Left forelimb (tissue), 1 donor: ENCODE results near the gene HOMER2.
"Not testable (repeated sequence)": the region's sequence is repeated elsewhere in the genome, so short reads cannot be mapped to it uniquely, and the experiment has no call there.

ENCODE experiments used
- DNase-seq: peaks from one replicate; pipeline ENCODE4 v3.0.0-alpha.2; 2018; ENCODE audit warnings: low spot score

The HOMER2 gene

GRCh38 chr15:82894971-82895520 lies 57.5 kb downstream of the HOMER2 start:
- no peak for DNase-seq

GRCh38 chr15:82893473-82893872 lies 59.0 kb downstream of the HOMER2 start:
- not testable (repeated sequence) for DNase-seq

- no peak for DNase-seq
Observed at GRCh38 chr15:82892573-82892972, 59.9 kb downstream of the HOMER2 start.

DNA sequence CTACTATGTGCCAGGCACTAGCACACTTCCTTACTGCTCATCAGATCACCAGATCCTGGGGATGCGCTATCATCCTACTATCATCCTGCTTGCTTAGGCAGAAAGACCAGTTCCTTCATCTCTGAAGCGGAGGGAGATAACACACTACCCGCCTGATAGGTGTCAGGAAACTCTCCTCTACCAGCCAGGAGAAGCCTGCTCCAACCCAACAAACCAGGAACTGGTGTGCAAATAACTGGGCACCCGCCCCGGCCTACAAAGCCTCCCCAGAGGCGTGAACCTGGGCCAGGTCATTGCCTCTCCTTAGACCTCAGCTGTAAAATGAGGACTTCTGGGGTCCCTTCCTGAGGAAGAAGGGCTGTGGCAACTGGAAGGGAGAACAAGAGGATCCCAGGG lies 61.5 kb downstream of the HOMER2 start:
- no peak for DNase-seq

GRCh38 chr15:82890338-82890994 lies 62.1 kb downstream of the HOMER2 start:
- DNase-seq = no peak

GRCh38 chr15:82882273-82882928 lies 70.1 kb downstream of the HOMER2 start:
- no peak for DNase-seq

GRCh38 chr15:82881747-82882146 lies 70.8 kb downstream of the HOMER2 start:
- no peak for DNase-seq

- DNase-seq = no peak
Observed at GRCh38 chr15:82880704-82881103, 71.8 kb downstream of the HOMER2 start.

DNA sequence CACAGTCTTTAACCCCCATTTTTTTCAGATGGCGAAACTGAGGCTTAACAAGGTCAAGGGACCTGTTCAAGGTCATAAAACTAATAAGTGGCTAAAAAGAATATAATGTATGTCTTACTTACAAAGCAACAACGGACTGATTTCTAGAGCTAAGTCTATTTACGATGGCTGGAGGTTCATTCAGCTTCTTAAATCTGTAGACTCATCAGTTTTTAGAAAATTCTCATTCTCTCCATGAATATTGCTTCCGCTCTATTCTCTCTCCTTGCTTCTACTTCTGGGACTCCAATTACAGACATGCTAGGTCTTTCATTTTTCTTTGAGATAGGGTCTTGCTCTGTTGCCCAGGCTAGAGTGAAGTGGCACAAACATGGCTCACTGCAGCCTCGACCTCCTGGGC lies 74.2 kb downstream of the HOMER2 start:
- no peak for DNase-seq

- DNase-seq = no peak
Observed at GRCh38 chr15:82877825-82878224, 74.7 kb downstream of the HOMER2 start.

DNA sequence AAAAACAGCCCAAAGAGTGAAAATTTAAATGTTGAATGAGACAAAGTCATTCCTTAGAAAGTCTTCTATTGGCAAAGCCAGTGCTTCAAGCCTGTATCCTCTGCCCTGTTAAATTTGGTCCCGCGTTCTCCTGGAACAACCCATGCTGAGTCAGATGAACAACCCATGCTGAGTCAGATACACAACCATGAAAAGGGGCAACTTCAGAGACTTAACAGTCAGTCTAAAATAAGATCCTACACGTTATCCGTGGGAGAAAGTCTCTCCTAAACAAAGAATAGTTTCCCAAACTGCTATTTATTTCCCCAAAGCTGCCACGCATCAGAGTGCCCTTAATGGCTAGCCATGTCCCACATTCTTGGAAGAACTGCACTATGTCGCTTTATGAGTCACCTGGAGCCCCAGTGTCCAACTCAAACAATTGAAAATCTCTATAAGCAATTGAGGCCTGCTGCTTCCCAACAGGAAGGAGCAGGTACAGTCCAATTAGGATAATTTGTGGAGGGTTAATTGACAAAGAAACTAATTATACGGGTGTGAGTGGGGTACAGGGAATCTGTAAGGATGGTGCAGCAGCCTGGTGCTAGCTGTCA lies 77.0 kb downstream of the HOMER2 start:
- DNase-seq = no peak

- no peak for DNase-seq
Observed at GRCh38 chr15:82874961-82875360, 77.6 kb downstream of the HOMER2 start.

GRCh38 chr15:82874267-82874666 lies 78.3 kb downstream of the HOMER2 start:
- DNase-seq = no peak

- DNase-seq = no peak
Observed at GRCh38 chr15:82873000-82873680, 79.4 kb downstream of the HOMER2 start.

GRCh38 chr15:82871832-82872484 lies 80.6 kb downstream of the HOMER2 start:
- peak; percentile 34 for DNase-seq

GRCh38 chr15:82871358-82871757 lies 81.2 kb downstream of the HOMER2 start:
- peak; percentile 51 for DNase-seq

DNA sequence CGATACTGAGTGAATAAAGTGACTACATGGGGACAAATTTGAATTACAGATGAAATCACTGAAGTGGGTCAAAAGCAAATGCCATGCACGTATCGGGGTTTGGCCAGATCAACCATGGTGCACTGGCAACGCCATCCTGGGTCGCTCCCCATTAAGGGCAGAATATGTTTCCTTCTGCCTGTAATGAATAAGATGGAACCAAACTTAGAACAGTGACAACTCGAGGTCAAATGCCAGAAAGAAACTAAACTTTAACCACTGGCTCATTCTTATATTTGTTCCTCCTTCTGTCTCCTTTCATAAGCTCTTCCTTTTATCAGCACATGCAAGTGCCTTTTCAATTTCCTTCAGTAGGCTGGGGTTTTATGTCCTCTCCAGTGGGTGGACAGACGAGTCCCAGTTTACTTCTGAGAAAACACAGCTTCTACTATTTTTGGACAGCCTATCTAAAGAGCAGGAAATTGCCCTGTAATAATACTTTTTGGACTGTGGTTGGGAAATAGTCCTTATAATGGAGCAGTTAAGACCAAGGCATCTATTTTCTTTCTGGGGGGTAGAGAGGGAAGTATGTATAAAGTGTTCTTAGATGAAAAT lies 81.7 kb downstream of the HOMER2 start:
- DNase-seq = peak; percentile 8

- DNase-seq = not testable (repeated sequence)
Observed at GRCh38 chr15:82865981-82866380, 86.5 kb downstream of the HOMER2 start.

DNA sequence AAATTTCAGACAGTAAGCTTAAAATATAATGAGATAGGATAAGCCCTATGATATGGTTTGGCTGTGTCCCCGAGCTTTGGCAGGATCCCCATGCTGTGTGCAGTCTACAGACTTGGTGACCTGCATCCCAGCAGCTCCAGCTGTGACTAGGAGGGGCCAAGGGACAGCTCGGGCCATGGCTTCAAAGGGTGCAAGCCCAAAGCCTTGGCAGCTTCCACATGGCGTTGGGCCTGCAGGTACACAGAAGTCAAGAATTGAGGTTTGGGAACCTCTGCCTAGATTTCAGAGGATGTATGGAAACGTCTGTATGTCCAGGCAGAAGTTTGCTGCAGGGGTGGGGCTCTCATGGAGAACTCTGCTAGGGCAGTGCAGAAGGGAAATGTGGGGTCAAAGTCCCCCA lies 86.9 kb downstream of the HOMER2 start:
- not testable (repeated sequence) for DNase-seq

- DNase-seq = no peak
Observed at GRCh38 chr15:82864967-82865366, 87.6 kb downstream of the HOMER2 start.

DNA sequence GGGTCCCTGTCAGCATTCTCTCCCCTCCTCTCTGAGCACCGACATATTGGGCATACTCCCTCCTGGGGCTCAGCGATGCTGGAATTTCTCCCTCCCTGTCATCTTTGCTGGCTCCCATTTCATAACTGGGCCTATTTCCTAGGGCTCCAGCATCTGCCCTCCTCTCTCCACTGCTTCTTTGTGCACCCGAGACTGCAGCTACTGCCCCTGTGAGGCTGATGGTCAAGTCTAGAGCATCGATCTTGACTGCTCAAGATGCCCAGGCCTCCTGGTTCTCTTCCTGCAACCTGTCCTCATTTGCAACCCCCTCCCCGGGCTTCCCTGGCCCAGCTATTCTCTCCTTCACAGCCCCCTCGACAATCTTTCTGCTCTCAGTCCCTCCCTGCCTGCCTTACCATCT lies 89.6 kb downstream of the HOMER2 start:
- DNase-seq = no peak

DNA sequence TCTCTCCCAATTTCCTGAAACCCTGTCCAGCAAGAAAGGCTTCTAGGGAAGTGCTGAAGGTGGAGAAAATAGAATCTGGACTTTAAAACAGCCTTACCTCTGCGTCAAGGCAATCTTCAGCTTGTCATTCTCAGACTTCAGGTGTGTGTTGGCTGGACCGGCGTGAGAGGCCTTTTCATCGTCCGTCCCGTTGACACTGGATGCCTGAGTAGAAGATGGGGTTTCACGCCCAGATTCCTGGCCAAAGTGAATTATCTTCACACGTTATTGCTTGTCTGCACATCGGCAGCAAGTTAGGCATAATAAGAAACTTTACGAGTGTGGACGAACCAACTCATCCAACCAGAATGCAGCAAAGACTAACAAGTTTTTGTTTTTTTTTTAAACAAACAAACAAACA lies 93.6 kb downstream of the HOMER2 start:
- no peak for DNase-seq
